Loucy (cell line): Measurements from ENCODE around the gene NAV2.

ENCODE experiments used
- H2AFZ ChIP-seq: fragments of 200-600 bp; sonication (generic); 2 replicates; pipeline ENCODE4 v1.6.0; 2016; ENCODE audit warnings: antibody characterized with exemption, mild to moderate bottlenecking, low read length, moderate library complexity
- H3F3A ChIP-seq: fragments of 200-600 bp; 2 replicates; pipeline ENCODE4 v1.6.0; 2016; ENCODE audit warnings: antibody characterized with exemption, low read depth, mild to moderate bottlenecking
- H3K27me3 ChIP-seq: fragments of 200-600 bp; sonication (generic); 2 replicates; pipeline ENCODE4 v1.6.1; 2014; ENCODE audit warnings: low read length, mild to moderate bottlenecking; ENCODE audit not compliant: insufficient read depth, poor library complexity, severe bottlenecking
- H3K36me3 ChIP-seq: fragments of 200-600 bp; sonication (generic); 2 replicates; pipeline ENCODE4 v1.6.1; 2016; ENCODE audit warnings: low read length; ENCODE audit not compliant: insufficient read depth
- H3K4me1 ChIP-seq: fragments of 200-600 bp; sonication (generic); 2 replicates; pipeline ENCODE4 v1.5.1; 2014; ENCODE audit warnings: low read length, mild to moderate bottlenecking; ENCODE audit not compliant: insufficient read depth, poor library complexity, severe bottlenecking
- H3K4me2 ChIP-seq: fragments of 200-600 bp; sonication (generic); 2 replicates; pipeline ENCODE4 v1.6.0; 2014; ENCODE audit warnings: antibody characterized with exemption, low read length, low read depth, mild to moderate bottlenecking; ENCODE audit not compliant: poor library complexity, severe bottlenecking
- H3K4me3 ChIP-seq: fragments of 200-600 bp; sonication (generic); 2 replicates; pipeline ENCODE4 v1.5.1; 2014; ENCODE audit warnings: low read length, mild to moderate bottlenecking, mixed read lengths; ENCODE audit not compliant: poor library complexity, severe bottlenecking
- H3K79me2 ChIP-seq: fragments of 200-600 bp; sonication (generic); 2 replicates; pipeline ENCODE4 v1.6.1; 2014; ENCODE audit warnings: low read length; ENCODE audit not compliant: insufficient read depth
- H3K9ac ChIP-seq: fragments of 200-600 bp; sonication (generic); 2 replicates; pipeline ENCODE4 v1.6.0; 2014; ENCODE audit warnings: mild to moderate bottlenecking, low read depth, low read length, moderate library complexity; ENCODE audit not compliant: poor library complexity, severe bottlenecking
- H3K9me2 ChIP-seq: fragments of 200-600 bp; sonication (generic); replicated peaks from 2 replicates; pipeline ENCODE4 v1.6.1; 2016; ENCODE audit warnings: low read depth, low read length, mixed read lengths
- H3K9me3 ChIP-seq: fragments of 200-600 bp; sonication (generic); 2 replicates; pipeline ENCODE4 v1.6.1; 2014; ENCODE audit warnings: mild to moderate bottlenecking, antibody characterized with exemption, low read length, low read depth; ENCODE audit not compliant: insufficient read depth
- H4K20me1 ChIP-seq: fragments of 200-600 bp; sonication (generic); 2 replicates; pipeline ENCODE4 v1.6.0; 2014; ENCODE audit warnings: antibody characterized with exemption, low read length, mild to moderate bottlenecking; ENCODE audit not compliant: insufficient read depth, poor library complexity, severe bottlenecking
- EZH2phosphoT487 ChIP-seq: fragments of 200-600 bp; IDR thresholded peaks from 2 replicates; pipeline ENCODE4 v1.6.1; 2018; ENCODE audit warnings: antibody characterized with exemption, mild to moderate bottlenecking, moderate library complexity, borderline replicate concordance
- TF ChIP-seq, protein P1 (sequence below): fragments of 200-600 bp; sonication (generic); conservative IDR thresholded peaks from 2 replicates; pipeline ENCODE4 v1.5.1; 2014; ENCODE audit warnings: mild to moderate bottlenecking, antibody characterized with exemption, low read length

Gene NAV2

GRCh38 chr11:20002312-20003216 lies 289.9 kb downstream of the NAV2 start:
- Histone ChIP-seq H3K27me3 (no peaks in the 10 kb centered on the region), H3K9me3 (no peaks in the 10 kb centered on the region)

DNA sequence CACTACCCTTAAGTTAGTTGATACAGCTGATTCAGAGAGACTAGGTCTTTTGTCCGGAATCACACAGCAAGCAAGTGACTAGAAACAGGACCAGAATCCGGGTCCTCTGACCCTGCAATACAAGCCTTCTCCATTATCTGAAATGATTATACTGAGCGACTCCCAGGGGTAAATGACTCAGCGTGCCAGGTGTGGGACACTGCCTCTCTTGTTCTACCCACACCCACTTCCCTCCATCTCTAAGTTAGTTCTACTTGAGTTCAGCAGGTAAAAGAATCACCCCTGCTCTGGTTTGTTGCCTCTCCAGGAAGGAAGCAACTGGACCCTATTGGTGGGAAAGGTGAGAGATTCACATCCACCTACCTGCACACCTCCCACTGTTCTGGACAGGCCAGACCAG lies 290.7 kb downstream of the NAV2 start:
- TF ChIP-seq, protein P1, sequence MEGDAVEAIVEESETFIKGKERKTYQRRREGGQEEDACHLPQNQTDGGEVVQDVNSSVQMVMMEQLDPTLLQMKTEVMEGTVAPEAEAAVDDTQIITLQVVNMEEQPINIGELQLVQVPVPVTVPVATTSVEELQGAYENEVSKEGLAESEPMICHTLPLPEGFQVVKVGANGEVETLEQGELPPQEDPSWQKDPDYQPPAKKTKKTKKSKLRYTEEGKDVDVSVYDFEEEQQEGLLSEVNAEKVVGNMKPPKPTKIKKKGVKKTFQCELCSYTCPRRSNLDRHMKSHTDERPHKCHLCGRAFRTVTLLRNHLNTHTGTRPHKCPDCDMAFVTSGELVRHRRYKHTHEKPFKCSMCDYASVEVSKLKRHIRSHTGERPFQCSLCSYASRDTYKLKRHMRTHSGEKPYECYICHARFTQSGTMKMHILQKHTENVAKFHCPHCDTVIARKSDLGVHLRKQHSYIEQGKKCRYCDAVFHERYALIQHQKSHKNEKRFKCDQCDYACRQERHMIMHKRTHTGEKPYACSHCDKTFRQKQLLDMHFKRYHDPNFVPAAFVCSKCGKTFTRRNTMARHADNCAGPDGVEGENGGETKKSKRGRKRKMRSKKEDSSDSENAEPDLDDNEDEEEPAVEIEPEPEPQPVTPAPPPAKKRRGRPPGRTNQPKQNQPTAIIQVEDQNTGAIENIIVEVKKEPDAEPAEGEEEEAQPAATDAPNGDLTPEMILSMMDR, result no peak
- no peak for TF ChIP-seq EZH2phosphoT487
- Histone ChIP-seq H3K4me1 (no peaks in the 10 kb centered on the region), H3K4me2 (no peak overlapping the region)

More at GRCh38 chr11:20002312-20003216, 289.9 kb downstream of the NAV2 start:
- Histone ChIP-seq H3K9me2 (no peaks in the 10 kb centered on the region), H3F3A (no peaks in the 10 kb centered on the region), H2AFZ (no peak overlapping the region), H3K4me2 (no peak overlapping the region), H3K4me1 (no peaks in the 10 kb centered on the region), H4K20me1 (no peaks in the 10 kb centered on the region), H3K79me2 (no peaks in the 10 kb centered on the region), H3K36me3 (no peaks in the 10 kb centered on the region), H3K4me3 (no peak overlapping the region), H3K9ac (no peak overlapping the region)
- TF ChIP-seq, protein P1, result no peak
- TF ChIP-seq EZH2phosphoT487, result no peak

GRCh38 chr11:20004866-20005265 lies 292.2 kb downstream of the NAV2 start:
- H3K9ac ChIP-seq, result no peak overlapping the region
- H3K79me2 ChIP-seq, result no peaks in the 10 kb centered on the region
- no peak overlapping the region for H3K4me3 ChIP-seq
- H3K27me3 ChIP-seq, result no peaks in the 10 kb centered on the region
- TF ChIP-seq, protein P1, result no peak
- TF ChIP-seq EZH2phosphoT487, result no peak
- no peaks in the 10 kb centered on the region for H3K36me3 ChIP-seq
- H3K9me3 ChIP-seq, result no peaks in the 10 kb centered on the region
- no peaks in the 10 kb centered on the region for H3K9me2 ChIP-seq
- H3F3A ChIP-seq, result no peaks in the 10 kb centered on the region
- H4K20me1 ChIP-seq, result no peaks in the 10 kb centered on the region
- H3K4me1 ChIP-seq, result no peaks in the 10 kb centered on the region
- H2AFZ ChIP-seq, result no peak overlapping the region
- H3K4me2 ChIP-seq, result no peak overlapping the region

More for the DNA sequence above, 290.7 kb downstream of the NAV2 start:
- Histone ChIP-seq H3K9me3 (no peaks in the 10 kb centered on the region), H3K36me3 (no peaks in the 10 kb centered on the region), H4K20me1 (no peaks in the 10 kb centered on the region), H3K27me3 (no peaks in the 10 kb centered on the region), H2AFZ (no peak overlapping the region), H3K4me3 (no peak overlapping the region), H3K9ac (no peak overlapping the region), H3K9me2 (no peaks in the 10 kb centered on the region), H3F3A (no peaks in the 10 kb centered on the region), H3K79me2 (no peaks in the 10 kb centered on the region)
